H1 (cell line): ENCODE data around the gene SPSB3. TPM values are rescaled to one million over a fixed set of nuclear protein-coding genes. Genes with fewer than 3 reads are reported as not detected.

Source experiments
- CTCF ChIA-PET: fragments of 300-600 bp; sonication (Branson Sonifier 250); formaldehyde crosslinking; loops from one replicate; lab custom pipeline; 2021; ENCODE audit not compliant: partially characterized antibody; lab: Charles Lee
- POLR2A ChIA-PET: fragments of 300-600 bp; sonication (Branson Sonifier 250); formaldehyde crosslinking; loops from one replicate; lab custom pipeline; 2021; ENCODE audit warnings: inconsistent platforms; ENCODE audit not compliant: partially characterized antibody; lab: Charles Lee
- DNase-seq, 2 experiments: peaks; one replicate each; pipeline versions ENCODE4 v3.0.0 to v3.0.0-alpha.2; 2010 to 2022; ENCODE audit warnings: low spot score in 2 of 2, low read depth in 1 of 2, mixed read lengths in 1 of 2
- FAIRE-seq: peaks from 2 replicates; lab custom pipeline; 2011; peaks lifted over from hg19 to GRCh38; lab: Jason Lieb, UNC
- H2AFZ ChIP-seq: 2 replicates; pipeline ENCODE4 v1.8.1; 2012; ENCODE audit warnings: low read length, inconsistent platforms
- H2AK5ac ChIP-seq: 2 replicates; pipeline ENCODE4 v1.6.1; 2013; ENCODE audit warnings: low read depth, low read length
- H2BK120ac ChIP-seq: replicated peaks from 2 replicates; pipeline ENCODE3; 2013; ENCODE audit warnings: low read depth, low read length, inconsistent platforms
- H2BK12ac ChIP-seq: 2 replicates; pipeline ENCODE4 v1.6.1; 2013; ENCODE audit warnings: low read depth, low read length
- H2BK15ac ChIP-seq: 2 replicates; pipeline ENCODE4 v1.6.1; 2013; ENCODE audit warnings: low read length
- H2BK20ac ChIP-seq: 2 replicates; pipeline ENCODE4 v1.6.1; 2013; ENCODE audit warnings: low read length
- H2BK5ac ChIP-seq: 2 replicates; pipeline ENCODE4 v1.6.1; 2013; ENCODE audit warnings: low read depth, low read length
- H3K14ac ChIP-seq: 2 replicates; pipeline ENCODE4 v1.6.1; 2013; ENCODE audit warnings: inconsistent platforms; ENCODE audit not compliant: insufficient read length
- H3K18ac ChIP-seq: 2 replicates; pipeline ENCODE4 v1.6.1; 2013; ENCODE audit warnings: low read length; ENCODE audit errors: extremely low read depth
- H3K23ac ChIP-seq: 2 replicates; pipeline ENCODE4 v1.6.1; 2013; ENCODE audit warnings: inconsistent platforms; ENCODE audit not compliant: insufficient read length
- H3K23me2 ChIP-seq: 2 replicates; pipeline ENCODE4 v1.6.1; 2013; ENCODE audit warnings: low read depth, low read length
- H3K27ac ChIP-seq: 2 replicates; pipeline ENCODE4 v1.6.1; 2011; ENCODE audit warnings: low read depth, low read length, inconsistent platforms
- H3K27me3 ChIP-seq, 4 experiments: replicated peaks in 1 of 4; 1 replicate in 1 of 4; 2 replicates in 3 of 4; pipeline versions ENCODE4 v1.6.1 to v1.8.1; 2011 to 2013; ENCODE audit warnings: low read length in 3 of 4, mild to moderate bottlenecking in 3 of 4, inconsistent platforms in 2 of 4, mixed read lengths in 2 of 4, moderate library complexity in 1 of 4; ENCODE audit not compliant: control insufficient read depth in 3 of 4, insufficient read depth in 3 of 4; ENCODE audit errors: extremely low read depth in 1 of 4
- H3K36me3 ChIP-seq, 4 experiments: 2 replicates each; pipeline versions ENCODE4 v1.6.1 to v1.8.1; 2011 to 2013; ENCODE audit warnings: mild to moderate bottlenecking in 4 of 4, low read length in 3 of 4, moderate library complexity in 2 of 4, control low read depth in 1 of 4, inconsistent platforms in 1 of 4; ENCODE audit not compliant: insufficient read depth in 4 of 4, control insufficient read depth in 2 of 4
- H3K4ac ChIP-seq: replicated peaks from 2 replicates; pipeline ENCODE3; 2013; ENCODE audit warnings: low read length, low read depth, mixed read lengths, inconsistent platforms; ENCODE audit not compliant: insufficient read length
- H3K4me1 ChIP-seq, 4 experiments: replicated peaks in 1 of 4; 1 replicate in 1 of 4; 2 replicates in 3 of 4; pipeline versions ENCODE4 v1.6.1 to v1.8.1; 2011 to 2013; ENCODE audit warnings: low read length in 3 of 4, inconsistent platforms in 2 of 4, mixed read lengths in 1 of 4; ENCODE audit not compliant: insufficient read depth in 4 of 4, control insufficient read depth in 3 of 4
- H3K4me2 ChIP-seq, 2 experiments: 2 replicates each; pipeline versions ENCODE4 v1.6.1 to v1.8.1; 2011 to 2013; ENCODE audit warnings: low read depth in 2 of 2, low read length in 2 of 2, control low read depth in 1 of 2, inconsistent platforms in 1 of 2, mild to moderate bottlenecking in 1 of 2; ENCODE audit not compliant: insufficient read depth in 1 of 2
- H3K4me3 ChIP-seq, 4 experiments: fragments of 200-600, 300-600 bp in 1 of 4; sonication (generic), shearing (Covaris generic), sonication (Bioruptor Twin) in 1 of 4; 2 replicates each; pipeline versions ENCODE4 v1.5.1 to v1.8.1; 2011 to 2016; ENCODE audit warnings: low read length in 4 of 4, low read depth in 3 of 4, control low read depth in 2 of 4, inconsistent platforms in 2 of 4, mild to moderate bottlenecking in 2 of 4, mixed read lengths in 1 of 4, moderate library complexity in 1 of 4; ENCODE audit not compliant: insufficient read depth in 2 of 4; ENCODE audit errors: extremely low read depth in 1 of 4
- H3K56ac ChIP-seq: replicated peaks from 2 replicates; pipeline ENCODE3; 2013; ENCODE audit warnings: low read depth, mild to moderate bottlenecking, mixed read lengths, low read length, inconsistent platforms; ENCODE audit not compliant: insufficient read length
- H3K79me1 ChIP-seq: 2 replicates; pipeline ENCODE4 v1.6.1; 2013; ENCODE audit warnings: low read depth, low read length, control low read depth
- H3K79me2 ChIP-seq, 2 experiments: 2 replicates each; pipeline versions ENCODE4 v1.6.1 to v1.8.1; 2012 to 2013; ENCODE audit warnings: low read length in 2 of 2, mild to moderate bottlenecking in 2 of 2, inconsistent platforms in 1 of 2; ENCODE audit not compliant: insufficient read depth in 2 of 2, control insufficient read depth in 1 of 2
- H3K9ac ChIP-seq, 4 experiments: replicated peaks in 1 of 4; 1 replicate in 1 of 4; 2 replicates in 3 of 4; pipeline versions ENCODE4 v1.6.1 to v1.8.1; 2011 to 2013; ENCODE audit warnings: low read depth in 3 of 4, low read length in 3 of 4, control low read depth in 2 of 4, mild to moderate bottlenecking in 2 of 4, moderate library complexity in 2 of 4, inconsistent platforms in 1 of 4; ENCODE audit errors: extremely low read depth in 1 of 4
- H3K9me3 ChIP-seq, 2 experiments: 2 replicates each; pipeline versions ENCODE4 v1.6.1 to v1.8.1; 2012 to 2013; ENCODE audit warnings: mild to moderate bottlenecking in 2 of 2, moderate library complexity in 2 of 2, control low read depth in 1 of 2, inconsistent platforms in 1 of 2, low read depth in 1 of 2, low read length in 1 of 2, mixed read lengths in 1 of 2; ENCODE audit not compliant: insufficient read depth in 2 of 2
- H4K20me1 ChIP-seq, 2 experiments: replicated peaks in 1 of 2; 2 replicates each; pipeline versions ENCODE3 to v1.8.1; 2011 to 2013; ENCODE audit warnings: inconsistent platforms in 2 of 2, low read length in 2 of 2, mild to moderate bottlenecking in 1 of 2; ENCODE audit not compliant: insufficient read depth in 2 of 2, control insufficient read depth in 1 of 2
- H4K5ac ChIP-seq: 2 replicates; pipeline ENCODE4 v1.6.1; 2013; ENCODE audit warnings: low read length, low read depth, mixed read lengths, inconsistent platforms; ENCODE audit not compliant: insufficient read length
- H4K8ac ChIP-seq: 2 replicates; pipeline ENCODE4 v1.8.0; 2013; ENCODE audit warnings: mild to moderate bottlenecking, moderate library complexity, low read length, inconsistent platforms; ENCODE audit not compliant: insufficient read depth; ENCODE audit errors: extremely low read depth
- H4K91ac ChIP-seq: replicated peaks from 2 replicates; pipeline ENCODE3; 2013; ENCODE audit warnings: low read length, mixed read lengths, inconsistent platforms; ENCODE audit not compliant: insufficient read length
- CBX8 ChIP-seq: fragments of 300-800, 300-1000 bp; sonication (generic); IDR thresholded peaks from 2 replicates; pipeline ENCODE4 v1.7.1; 2016; ENCODE audit warnings: low read depth, low read length, borderline replicate concordance
- CEBPB ChIP-seq: IDR thresholded peaks from 2 replicates; pipeline ENCODE4 v1.6.1; 2012; ENCODE audit warnings: low read depth, low read length
- JUN ChIP-seq: IDR thresholded peaks from 2 replicates; pipeline ENCODE4 v1.6.1; 2011; ENCODE audit warnings: low read depth, mild to moderate bottlenecking, improper control_type of control experiment, low read length
- POU5F1 ChIP-seq: IDR thresholded peaks from 2 replicates; pipeline ENCODE4 v1.6.1; 2011; ENCODE audit warnings: low read depth, mild to moderate bottlenecking, low read length, moderate library complexity
- SAP30 ChIP-seq: fragments of 300-600 bp; sonication (generic); IDR thresholded peaks from 2 replicates; pipeline ENCODE4 v1.7.1; 2012; ENCODE audit warnings: low read length, moderate library complexity, mild to moderate bottlenecking, inconsistent platforms; ENCODE audit not compliant: insufficient read depth, insufficient replicate concordance
- SIRT6 ChIP-seq: IDR thresholded peaks from one replicate; pipeline ENCODE4 v1.7.1; 2012; ENCODE audit warnings: low read length, inconsistent platforms
- SP4 ChIP-seq: IDR thresholded peaks from 2 replicates; pipeline ENCODE4 v1.6.1; 2012; ENCODE audit warnings: low read length, inconsistent platforms
- TBP ChIP-seq: IDR thresholded peaks from 2 replicates; pipeline ENCODE4 v1.6.1; 2011; ENCODE audit warnings: low read depth, low read length, improper control_type of control experiment
- WGBS, 2 experiments: shearing (Covaris generic) in 1 of 2; methylation state at CpG; one replicate each; pipeline versions ENCODE4 v1.1.6 to v1.1.7; 2013 to 2015; ENCODE audit warnings: low lambda C conversion rate in 2 of 2, mixed read lengths in 2 of 2, inconsistent platforms in 1 of 2, low coverage in 1 of 2, missing lambda C conversion rate in 1 of 2; ENCODE audit not compliant: insufficient replicate concordance in 2 of 2, insufficient coverage in 1 of 2, insufficient read length in 1 of 2; ENCODE audit errors: extremely low coverage in 1 of 2, missing lambda C conversion rate in 1 of 2; 5-methylcytosine and 5-hydroxymethylcytosine counted together
- polyA plus RNA-seq, 7 experiments: library from polyadenylated mRNA; depleted of rRNA in 3 of 7; stranded (reverse) in 5 of 7; unstranded in 2 of 7; fragments of >200 nt in 5 of 7; fragments of 200-250 nt in 2 of 7; gene quantifications; 1 replicate in 5 of 7; 2 replicates in 1 of 7; 4 replicates in 1 of 7; pipeline versions ENCODE4 v1.2.1 to v1.2.3, GENCODE V29; 2011 to 2013; ENCODE audit warnings: missing spikeins in 2 of 7, mixed read lengths in 2 of 7
- total RNA-seq: library from RNA; stranded (reverse); fragmentation: NEBNext Ultra II Directional; extraction: Animal tissue kit (Norgen Biotek cat#: 25700); gene quantifications from 2 replicates; pipeline ENCODE4 v1.2.1, GENCODE V29; 2021
- TF ChIP-seq, protein P1 (sequence below): IDR thresholded peaks from 2 replicates; pipeline ENCODE4 v1.6.1; 2012; ENCODE audit warnings: inconsistent platforms

The SPSB3 gene
- total and polyA plus RNA-seq, 2 of the 8 experiments (the other 6 are each of a cell fraction or from before 2014, with no cell fraction given) = 22.5 to 37.8 TPM

DNA sequence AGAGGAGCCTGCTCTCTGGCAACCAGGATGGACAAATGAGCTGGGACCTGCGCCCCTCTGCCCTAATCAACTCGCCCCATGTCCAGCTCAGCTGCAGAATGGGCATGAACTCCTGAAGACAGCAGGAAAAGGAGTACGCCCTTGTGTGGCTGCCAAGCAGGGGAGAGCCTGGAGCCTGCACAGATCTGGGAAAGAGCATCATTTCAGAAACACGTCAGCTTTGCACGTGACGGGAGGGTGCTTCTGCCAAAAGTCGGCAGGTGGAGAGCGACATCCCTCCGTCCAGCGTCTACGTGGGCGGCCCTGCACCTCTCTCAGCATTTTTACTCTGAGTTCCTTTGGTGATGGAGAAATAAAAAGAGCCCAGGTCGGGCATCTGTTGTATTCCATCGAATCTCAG lies 29.5 kb downstream of the SPSB3 start:
- H3K4me3 ChIP-seq = no peak overlapping the region
- no peak overlapping the region for H2AK5ac ChIP-seq

More for the DNA sequence above, 29.5 kb downstream of the SPSB3 start:
- no peak overlapping the region for H3K14ac ChIP-seq
- no peaks in the 10 kb centered on the region for H3K79me1 ChIP-seq
- no peak overlapping the region for H4K5ac ChIP-seq
- no peak overlapping the region for H2BK12ac ChIP-seq
- TF ChIP-seq JUN (no peak), CBX8 (no peak), SAP30 (no peak), SIRT6 (no peak), SP4 (no peak), POU5F1 (no peak), CEBPB (no peak), TBP (no peak)
- TF ChIP-seq, protein P1, sequence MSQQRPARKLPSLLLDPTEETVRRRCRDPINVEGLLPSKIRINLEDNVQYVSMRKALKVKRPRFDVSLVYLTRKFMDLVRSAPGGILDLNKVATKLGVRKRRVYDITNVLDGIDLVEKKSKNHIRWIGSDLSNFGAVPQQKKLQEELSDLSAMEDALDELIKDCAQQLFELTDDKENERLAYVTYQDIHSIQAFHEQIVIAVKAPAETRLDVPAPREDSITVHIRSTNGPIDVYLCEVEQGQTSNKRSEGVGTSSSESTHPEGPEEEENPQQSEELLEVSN = no peak
- TF ChIP-seq, all 59 proteins: peak for 0
- WGBS, 2 experiments = 94% methylated on average over 14 of the region's 14 CpGs; no CpG with 5 or more reads in 1 of the 2 experiments
- Histone ChIP-seq H3K27me3 (no peaks in the 10 kb centered on the region), H3K36me3 (peaks cover 0 to 17% (median 2%) of the 10 kb centered on the region in 4 experiments; a peak in 4 of 8 replicates), H2BK15ac (no peak overlapping the region), H3K23me2 (no peaks in the 10 kb centered on the region), H2AFZ (no peak overlapping the region), H3K9me3 (no peaks in the 10 kb centered on the region), H3K4ac (no peak overlapping the region), H3K79me2 (no peaks in the 10 kb centered on the region), H3K56ac (no peak overlapping the region), H4K20me1 (peaks cover 0 to 2% of the 10 kb centered on the region in 2 experiments), H2BK20ac (no peak overlapping the region), H4K91ac (no peak overlapping the region), H2BK120ac (no peak overlapping the region), H2BK5ac (no peak overlapping the region), H3K4me2 (no peak overlapping the region), H4K8ac (no peak overlapping the region), H3K27ac (no peak overlapping the region), H3K4me1 (no peaks in the 10 kb centered on the region), H3K23ac (no peak overlapping the region), H3K9ac (no peak overlapping the region), H3K18ac (no peak overlapping the region)
- no peak for FAIRE-seq
- CTCF ChIA-PET = no interaction called here
- DNase-seq = no peak
- POLR2A ChIA-PET = interaction anchor here (0.9 kb wide), 1 partner anchor 11 kb away, joined by 3 read pairs; no protein-coding TSS in a partner anchor
